ENCODE results near the gene MNT.
"Not testable (repeated sequence)": the region's sequence is repeated elsewhere in the genome, so short reads cannot be mapped to it uniquely, and the experiment has no call there.

The MNT gene, protein sequence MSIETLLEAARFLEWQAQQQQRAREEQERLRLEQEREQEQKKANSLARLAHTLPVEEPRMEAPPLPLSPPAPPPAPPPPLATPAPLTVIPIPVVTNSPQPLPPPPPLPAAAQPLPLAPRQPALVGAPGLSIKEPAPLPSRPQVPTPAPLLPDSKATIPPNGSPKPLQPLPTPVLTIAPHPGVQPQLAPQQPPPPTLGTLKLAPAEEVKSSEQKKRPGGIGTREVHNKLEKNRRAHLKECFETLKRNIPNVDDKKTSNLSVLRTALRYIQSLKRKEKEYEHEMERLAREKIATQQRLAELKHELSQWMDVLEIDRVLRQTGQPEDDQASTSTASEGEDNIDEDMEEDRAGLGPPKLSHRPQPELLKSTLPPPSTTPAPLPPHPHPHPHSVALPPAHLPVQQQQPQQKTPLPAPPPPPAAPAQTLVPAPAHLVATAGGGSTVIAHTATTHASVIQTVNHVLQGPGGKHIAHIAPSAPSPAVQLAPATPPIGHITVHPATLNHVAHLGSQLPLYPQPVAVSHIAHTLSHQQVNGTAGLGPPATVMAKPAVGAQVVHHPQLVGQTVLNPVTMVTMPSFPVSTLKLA

DNA sequence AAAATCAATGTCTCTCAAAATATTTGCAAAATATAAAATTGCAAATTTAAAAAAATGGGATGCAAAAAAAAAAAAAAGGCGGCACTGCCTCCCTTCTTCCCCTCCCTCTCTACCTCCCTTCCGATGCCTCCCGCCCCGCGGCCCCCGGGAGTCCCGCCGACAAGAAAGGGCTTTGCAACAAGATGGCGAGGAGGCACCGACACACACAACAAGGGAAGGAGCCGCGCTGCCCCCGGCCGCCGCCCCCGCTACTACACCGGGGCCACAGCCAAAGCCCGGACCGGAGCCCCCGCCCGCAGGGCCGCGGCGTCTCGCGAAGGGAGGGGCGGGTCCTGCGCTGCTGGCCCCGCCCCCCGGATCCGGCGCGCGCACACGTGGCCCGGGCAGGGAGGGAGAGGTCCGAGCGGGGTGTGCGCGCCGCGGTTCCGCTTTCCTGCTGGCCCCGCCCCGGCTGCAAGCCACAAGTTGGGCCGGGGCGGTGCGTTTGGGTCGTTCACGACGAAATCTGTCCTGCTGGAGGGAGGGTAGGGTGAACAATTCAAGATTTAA lies at the start of gene MNT:
Gene MNT (minus strand): TSS at position 184 of the 549 bp plus-strand sequence. CDS start 348 bp downstream, outside the sequence.
- DNase-seq: peak; percentile 78

DNA sequence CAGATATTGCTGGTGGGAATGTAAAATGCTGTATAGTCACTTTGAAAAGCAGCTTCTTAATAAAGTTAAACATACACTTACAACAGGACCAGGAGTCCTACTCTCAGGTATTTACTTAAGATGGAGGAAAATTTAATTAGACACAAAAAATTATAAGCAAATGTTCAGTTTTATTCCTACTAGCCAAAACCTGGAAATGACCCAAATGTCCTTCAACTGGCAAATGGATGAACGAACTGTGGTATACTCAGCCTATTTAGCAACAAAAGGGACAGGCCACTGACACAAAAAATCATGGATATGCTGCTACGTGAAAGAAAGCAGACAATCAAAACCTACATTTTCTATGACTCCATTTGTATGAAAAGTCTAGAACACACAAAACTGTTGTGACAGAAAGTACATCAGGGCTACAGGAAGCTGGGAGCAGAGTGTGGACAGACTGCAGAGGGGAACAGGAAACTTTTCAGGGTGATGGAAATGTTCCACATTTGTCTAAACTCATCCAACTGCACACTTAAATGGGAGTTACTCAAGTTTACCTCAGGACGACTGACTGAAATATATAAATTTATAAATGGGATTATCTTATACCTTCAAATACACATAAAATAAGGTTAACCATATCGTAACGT lies 49.3 kb upstream of the MNT start:
- DNase-seq: no peak

DNA sequence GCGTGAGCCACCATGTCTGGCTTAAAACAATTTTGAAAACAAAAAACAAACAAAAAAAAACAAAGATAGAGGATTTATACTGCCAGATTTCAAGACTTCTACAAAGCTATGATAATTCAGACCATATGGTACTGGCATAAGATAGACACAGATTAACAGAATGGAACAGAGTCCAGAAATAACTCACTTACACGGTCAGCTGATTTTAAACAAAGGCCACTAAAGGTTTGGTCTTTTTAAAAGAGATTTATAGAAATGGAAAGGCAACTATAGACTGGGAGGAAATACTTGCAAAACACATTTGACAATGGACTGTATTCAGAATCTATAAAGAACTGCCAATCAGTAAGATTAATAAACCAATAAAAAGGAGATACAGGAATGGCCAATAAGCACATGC lies 48.6 kb upstream of the MNT start:
- DNase-seq: no peak

DNA sequence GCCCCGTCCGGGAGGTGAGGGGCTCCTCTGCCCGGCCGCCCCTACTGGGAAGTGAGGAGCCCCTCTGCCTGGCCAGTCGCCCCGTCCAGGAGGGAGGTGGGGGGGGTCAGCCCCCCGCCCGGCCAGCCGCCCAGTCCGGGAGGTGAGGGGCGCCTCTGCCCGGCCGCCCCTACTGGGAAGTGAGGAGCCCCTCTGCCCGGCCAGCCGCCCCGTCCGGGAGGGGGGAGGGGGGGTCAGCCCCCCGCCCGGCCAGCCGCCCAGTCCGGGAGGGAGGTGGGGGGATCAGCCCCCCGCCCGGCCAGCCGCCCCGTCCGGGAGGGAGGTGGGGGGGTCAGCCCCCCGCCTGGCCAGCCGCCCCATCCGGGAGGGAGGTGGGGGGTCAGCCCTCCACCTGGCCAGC lies 46.6 kb upstream of the MNT start:
- not testable (repeated sequence) for DNase-seq

DNA sequence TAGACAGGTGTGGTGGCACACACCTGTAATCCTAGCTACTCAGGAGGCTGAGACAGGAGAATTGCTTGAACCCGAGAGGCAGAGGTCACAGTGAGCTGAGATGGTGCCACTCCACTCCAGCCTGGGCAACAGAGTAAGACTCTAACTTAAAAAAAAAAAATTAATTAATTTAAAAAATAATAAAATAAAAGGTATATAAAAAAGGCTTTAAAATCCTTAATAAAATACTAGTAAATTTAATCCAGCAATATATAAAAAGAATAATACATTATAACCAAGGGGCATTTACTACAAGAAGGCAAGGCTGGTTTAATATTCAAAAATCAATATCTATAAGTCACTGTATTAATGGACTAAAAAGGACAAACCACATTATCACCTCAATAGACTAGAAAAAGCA lies 44.8 kb upstream of the MNT start:
- DNase-seq: no peak

DNA sequence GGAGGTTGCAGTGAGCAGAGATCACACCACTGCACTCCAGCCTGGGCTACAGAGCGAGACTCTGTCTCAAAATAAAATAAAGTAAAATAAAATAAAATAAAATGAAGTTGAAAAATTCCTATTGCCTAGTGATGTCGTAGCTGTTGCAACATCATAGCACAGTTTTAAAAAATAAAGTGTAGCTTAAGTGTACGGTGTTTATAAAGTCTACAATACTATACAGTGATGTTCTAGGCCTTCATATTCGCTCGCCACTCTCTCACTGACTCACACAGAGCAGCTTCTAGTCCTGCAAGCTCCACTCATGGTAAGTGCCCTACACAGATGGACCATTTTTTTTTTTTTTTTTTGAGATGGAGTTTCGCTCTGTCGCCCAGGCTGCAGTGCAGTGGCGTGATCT lies 43.5 kb upstream of the MNT start:
- no peak for DNase-seq

DNA sequence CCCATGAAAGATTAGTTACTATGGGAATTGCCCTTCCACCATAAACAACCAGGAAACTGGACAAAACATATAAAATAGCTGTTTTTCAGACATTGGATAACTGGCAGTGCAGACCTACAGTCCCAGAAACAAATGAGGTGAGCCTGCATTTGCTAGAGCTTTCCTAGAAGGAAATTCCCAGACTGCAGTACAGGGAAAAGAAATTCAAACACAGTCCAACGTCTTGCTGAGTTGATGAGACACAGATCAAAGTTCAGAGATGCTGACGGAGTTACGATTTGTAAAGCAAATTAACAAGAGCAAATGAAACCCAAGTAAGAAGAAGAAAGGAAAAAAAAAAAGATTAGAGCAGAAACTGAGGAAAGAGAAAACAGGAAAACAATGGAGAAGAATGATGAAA lies 41.3 kb upstream of the MNT start:
- no peak for DNase-seq

DNA sequence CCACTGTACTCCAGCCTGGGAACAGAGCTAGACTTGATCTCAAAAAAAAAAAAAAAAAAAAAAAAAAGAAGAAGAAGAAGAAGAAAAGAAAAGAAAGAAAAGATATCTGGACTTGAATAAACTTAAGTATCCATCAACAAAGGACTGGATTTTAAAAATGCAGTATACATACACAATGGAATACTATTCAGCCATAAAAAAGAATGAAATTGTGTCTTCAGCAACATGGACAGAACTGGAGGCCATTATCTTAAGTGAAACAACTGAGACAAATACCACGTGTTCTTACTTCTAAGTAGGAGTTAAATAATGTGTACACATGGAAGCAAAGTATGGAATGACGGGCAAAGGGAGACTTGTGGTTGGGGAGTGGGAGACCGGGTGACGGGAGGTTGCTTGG lies 40.1 kb upstream of the MNT start:
- no peak for DNase-seq

DNA sequence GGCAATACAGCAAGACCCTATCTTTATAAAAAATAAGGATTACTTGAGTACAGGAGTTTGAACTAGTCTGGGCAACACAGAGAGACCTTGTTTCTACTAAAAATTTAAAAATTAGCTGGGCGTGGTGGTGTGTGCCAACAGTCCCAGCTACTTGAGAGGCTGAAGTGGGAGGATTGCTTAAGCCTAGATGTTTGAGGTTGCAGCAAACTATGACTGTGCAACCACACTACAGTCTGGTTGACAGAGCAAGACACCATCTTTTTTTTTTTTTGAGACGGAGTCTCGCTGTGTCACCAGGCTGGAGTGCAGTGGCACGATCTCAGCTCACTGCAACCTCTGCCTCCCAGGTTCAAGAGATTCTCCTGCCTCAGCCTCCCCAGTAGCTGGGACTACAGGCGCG lies 39.1 kb upstream of the MNT start:
- not testable (repeated sequence) for DNase-seq

DNA sequence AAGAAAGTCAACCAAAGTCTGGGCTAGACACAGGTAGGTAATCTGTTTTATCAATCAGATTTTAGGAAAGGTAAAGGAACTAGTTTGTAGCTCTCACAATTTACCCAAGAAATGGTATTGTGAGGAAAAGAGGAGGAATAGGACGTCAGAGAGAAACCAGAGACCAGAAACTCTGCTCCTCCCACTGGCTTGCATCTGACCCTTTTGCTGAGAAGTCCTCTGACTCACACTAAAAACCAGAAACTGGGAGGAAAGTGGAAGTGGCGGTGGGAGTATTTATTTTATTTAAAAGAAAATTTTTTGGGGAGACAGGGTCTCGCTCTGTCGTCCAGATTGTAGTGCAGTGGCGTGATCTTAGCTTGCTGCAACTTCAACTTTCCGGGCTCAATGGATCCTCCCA lies 38.0 kb upstream of the MNT start:
- no peak for DNase-seq

DNA sequence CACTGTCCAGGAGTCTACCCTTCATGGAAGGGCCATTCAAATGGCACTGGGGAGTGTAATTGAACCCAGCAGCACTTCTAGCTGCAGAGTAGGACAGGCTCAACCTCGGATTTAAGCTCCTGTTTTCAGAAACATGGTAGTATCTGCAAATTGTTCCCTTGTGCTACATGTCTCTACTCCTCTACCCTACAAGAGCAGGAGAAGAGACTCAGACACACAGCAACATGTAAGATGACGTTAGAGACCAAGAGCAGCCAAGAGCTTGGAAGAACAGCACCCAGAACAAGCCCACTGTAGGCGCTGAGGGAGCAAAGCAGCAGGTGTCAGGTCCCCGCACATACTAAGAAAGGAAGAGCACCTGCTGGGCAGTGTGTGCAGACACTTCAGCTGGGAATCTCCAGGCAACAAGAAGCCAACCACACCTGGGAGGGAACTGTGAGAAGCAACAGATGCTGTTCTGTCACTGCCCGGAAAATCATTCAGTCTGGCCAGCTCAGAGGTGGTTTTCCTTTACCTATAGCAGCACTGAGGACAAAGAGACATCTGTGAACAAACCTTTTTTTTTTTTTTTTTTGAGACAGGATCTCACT lies 35.6 kb upstream of the MNT start:
- peak; percentile 76 for DNase-seq

DNA sequence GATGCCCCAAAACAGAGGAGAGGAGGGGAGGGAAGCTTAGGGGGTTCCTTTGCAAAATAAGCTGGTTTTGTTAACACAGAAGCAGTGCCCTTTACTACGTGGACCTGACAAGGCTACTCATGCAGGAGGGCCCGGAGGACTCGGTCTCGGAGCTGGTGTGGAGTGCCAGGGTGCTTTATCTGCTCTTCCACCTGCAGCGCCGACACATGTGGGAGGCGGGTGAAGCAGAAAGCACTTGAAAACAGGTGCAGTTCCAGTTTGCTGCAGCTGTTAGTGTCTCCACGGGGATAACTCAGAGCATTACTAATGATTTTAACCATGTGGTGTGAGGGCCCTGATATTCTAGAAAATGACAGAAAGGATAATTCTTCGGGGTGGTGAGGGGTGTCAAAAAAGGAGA lies 35.0 kb upstream of the MNT start:
- peak; percentile 77 for DNase-seq

DNA sequence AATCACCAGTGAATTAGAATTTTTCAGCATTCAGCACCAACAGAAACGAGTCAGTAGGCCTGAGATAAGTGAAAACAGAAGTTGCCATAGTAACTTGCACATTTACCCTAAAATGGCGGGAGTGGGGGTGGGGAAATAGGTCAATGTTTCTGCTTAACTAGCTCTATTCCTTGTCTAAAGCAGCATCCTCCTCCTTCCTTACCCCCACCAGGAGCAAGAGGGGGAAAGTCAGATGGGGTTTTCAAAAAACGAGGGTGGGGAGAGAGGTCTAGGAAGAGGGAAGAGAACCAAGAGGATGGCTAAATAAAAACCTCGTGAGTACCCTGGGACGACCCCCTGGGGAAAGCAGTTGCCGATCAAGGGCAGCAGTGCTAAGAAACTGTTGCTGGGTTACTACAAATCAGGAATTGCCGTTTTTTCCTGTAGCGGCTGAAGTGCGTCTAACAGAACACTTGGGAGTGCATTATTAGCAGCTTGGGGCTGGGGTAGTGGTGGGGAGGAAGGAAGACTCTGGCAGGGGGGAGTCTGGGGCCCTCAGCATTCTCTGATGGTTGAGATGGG lies 34.4 kb upstream of the MNT start:
- DNase-seq: peak; percentile 33

DNA sequence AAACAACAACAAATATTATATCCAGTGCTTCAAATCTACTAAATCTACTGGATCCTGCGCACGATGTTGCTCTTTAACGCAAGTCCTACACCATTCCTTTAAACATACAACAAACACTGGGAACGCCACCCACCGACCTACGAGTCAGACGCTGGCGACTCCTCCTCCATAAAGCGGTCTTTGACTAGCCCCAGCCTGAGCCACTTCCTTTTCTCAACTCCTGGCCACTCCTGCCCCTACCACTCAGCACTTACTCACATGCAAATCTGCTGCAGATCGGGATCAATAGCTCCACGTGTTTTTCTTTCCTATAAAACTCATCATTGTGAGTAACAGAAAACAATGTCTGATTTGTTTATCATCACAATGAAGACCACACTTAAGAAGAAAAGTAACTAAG lies 32.8 kb upstream of the MNT start:
- no peak for DNase-seq

DNA sequence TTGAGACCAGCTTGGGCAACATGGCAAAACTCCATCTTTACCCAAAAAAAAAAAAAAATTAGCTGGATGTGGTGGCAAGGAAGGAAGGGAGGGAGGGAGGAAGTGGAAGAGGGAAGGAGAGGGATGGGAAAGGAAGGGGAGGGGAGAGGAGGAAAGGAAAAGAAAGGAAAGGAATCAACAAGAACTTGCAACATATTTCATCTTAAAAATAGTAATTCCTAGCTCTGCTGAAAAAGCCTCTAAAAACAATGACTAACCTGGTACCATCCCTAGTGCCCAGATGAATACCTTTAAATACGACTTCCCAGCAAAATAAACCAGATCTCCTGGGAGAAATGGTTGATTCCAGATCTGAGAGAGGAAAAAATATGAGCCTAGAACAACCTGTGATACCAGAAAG lies 27.1 kb upstream of the MNT start:
- DNase-seq: no peak

DNA sequence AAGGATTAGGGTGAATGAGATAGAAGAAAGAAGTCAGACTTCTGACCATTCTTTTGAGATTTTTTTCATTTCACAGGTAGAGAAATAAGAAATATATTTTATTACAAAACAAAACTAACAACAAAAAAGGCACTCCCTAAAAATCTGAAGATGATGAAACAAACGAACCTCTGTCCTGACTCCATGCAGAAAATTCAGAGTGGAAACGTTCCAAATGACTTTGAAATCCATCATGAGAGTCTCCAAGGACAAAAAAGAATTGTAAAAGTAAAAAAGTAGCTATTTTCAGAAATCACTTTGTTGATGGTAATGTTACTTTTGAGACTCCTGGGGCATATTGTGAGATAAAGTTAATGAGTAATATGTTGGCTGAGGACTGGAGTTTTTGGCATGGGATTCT lies 26.4 kb upstream of the MNT start:
- DNase-seq: no peak

DNA sequence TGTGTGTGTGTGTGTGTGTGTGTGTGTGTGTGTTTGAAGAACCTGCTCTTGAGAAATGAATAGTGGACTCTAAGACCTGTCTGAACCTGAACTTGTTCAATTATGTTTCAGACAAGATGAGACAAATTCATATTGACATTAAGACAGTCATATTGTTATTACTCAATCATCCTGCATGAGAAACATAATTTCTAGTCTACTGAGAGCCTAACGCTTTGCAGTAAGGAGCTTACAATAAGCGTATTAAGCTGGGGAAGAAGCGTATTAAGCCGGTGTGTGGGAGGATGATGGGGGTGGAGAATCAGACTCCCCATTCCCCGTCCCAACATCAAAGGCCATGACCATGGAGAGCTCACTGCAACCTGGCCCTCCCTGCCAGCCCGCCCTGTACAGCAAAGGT lies 22.4 kb upstream of the MNT start:
- no peak for DNase-seq

DNA sequence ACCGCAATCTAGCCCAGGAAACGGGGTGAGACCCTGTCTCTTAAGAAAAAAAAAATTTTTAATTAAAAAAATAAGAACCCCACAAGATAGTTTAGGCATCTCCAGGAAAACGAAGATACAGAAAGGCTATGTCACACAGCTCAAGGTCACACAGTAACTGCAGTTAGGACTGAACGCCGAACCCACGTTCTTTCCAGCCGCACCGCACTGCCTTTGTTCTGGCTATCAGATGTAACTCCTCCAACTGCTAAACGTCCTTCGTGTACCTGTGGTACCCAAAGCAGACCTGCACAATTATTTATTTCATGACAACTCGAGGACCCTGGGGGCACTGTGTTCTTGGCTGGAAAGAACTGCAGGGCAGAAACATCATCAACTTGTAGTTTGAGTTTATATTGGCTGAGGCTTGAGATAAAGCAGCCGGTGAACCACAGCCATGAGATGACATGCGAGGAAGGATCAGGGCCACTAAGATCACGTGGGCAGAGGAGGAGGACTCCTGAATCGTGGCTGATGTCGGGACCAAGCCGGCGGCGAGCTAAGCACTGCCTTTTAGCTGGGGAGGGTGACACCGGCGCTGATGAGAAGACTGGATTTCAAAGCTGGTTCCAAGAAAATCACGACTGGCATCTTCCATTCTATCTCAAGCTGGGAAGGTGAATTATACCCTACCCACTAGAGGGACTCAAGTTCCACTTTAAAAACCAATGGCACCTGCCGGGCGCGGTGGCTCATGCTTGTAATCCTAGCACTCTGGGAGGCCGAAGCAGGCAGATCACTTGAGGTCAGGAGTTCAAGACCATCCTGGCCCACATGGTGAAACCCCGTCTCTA lies 20.7 kb upstream of the MNT start:
- no peak for DNase-seq

DNA sequence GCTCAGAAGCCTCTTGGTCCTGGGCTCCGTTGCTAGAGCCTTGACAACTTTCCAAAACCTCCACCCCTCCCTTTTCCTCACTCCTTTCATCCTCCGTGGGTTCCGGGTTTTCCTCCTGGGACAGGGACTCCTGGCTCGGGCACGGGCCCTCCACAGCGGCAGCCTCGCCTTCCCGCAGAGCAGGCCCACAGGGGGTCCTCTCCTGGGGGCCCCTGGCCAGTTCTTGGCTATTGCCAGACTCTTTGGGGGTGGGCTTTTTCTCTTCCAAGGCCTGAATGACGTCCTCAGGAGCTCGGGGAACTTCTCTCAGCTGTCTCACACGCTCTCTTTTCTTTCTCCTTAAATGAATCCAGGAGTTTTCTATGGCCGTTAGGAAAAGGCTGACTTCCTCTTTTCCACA lies 19.3 kb upstream of the MNT start:
- DNase-seq: no peak

DNA sequence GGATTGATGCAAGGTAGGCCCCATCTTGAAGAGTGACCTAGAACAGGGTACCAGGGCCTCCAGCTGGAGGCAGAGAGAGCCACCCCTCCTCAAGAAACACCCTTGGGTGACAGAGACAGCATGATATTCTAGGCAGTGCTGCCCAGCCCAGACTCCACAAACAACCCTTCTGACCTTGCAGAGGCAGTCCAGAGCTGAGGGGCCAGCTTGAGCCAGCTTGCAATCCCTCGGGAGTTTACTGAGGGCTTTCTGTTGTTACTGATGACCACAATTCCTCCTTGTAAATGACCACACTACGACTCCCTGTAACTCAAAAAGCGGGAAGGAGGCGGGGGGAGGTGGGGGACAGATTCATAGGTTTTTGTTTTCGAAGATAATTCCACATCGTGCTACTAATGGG lies 18.6 kb upstream of the MNT start:
- no peak for DNase-seq

DNA sequence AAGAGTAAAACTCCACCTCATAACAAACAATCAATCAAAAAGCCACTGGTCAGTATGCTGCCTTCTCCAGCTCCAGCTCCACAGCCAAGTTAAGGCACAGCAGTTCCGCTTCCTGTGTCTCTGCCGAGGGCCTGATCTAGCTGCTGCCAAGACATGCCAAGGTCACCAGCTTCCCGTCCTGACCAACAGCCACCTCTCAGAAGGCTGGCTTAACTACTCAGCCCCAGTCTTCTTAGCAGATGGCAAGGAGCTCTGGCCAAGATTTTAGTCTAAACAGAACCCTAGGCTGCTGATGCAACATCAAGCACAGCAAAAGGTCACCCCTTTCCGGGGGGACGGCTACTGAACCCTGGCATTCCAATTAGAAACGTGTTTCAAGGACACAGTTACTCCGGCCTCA lies 17.7 kb upstream of the MNT start:
- DNase-seq: no peak

DNA sequence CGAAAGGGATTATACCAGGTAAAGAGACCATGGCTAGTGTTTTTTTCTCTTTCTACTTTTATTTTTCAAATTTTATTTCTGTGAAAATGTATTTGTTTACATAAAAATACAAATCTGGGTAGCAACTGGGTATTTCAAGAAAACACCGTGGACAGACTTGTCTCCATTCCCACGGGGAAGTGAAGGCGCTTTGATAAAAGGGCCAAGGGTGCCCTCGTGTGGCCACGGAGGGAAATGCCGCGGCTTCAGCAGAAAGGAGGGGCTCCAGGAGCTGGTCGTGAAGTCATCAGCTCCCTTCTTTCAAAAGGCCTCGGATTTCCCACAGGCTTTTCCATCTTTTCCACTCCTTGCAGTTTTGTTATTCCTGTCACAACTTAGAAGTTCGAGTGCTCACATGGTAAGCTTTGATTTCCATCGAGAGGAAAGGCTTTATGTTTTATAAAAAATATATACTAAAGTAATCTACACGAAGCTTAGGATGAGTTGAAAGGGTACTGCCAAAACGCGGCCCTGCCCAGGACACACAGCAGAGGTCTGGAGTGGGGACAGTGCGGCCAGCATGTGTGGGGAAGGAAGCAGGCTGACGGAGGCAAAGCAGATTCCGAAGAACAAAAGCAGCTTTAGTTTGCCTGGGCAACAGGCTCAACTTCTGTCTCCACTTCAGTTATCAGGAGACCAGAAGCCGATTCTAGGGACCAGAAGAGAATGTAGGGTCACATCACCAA lies 15.3 kb upstream of the MNT start:
- peak; percentile 25 for DNase-seq

Data from NCI-H2029 (cell line).